KMS-11 (cell line): ENCODE measurements around the gene PPP1R15B.

Experiments
- H2AFZ ChIP-seq: fragments of 200-600 bp; sonication (generic); 2 replicates; pipeline ENCODE4 v1.6.1; 2016; ENCODE audit warnings: antibody characterized with exemption, mixed run types, low read depth
- H3K27ac ChIP-seq: fragments of 200-600 bp; sonication (generic); 2 replicates; pipeline ENCODE4 v1.6.1; 2016; ENCODE audit warnings: mild to moderate bottlenecking, mixed run types
- H3K27me3 ChIP-seq: fragments of 200-600 bp; sonication (generic); 2 replicates; pipeline ENCODE4 v1.6.1; 2017; ENCODE audit warnings: mild to moderate bottlenecking, low read depth, mixed run types, moderate library complexity; ENCODE audit not compliant: insufficient read depth
- H3K36me3 ChIP-seq: fragments of 200-600 bp; sonication (generic); 2 replicates; pipeline ENCODE4 v1.6.1; 2017; ENCODE audit warnings: mild to moderate bottlenecking, mixed run types; ENCODE audit not compliant: insufficient read depth
- H3K4me1 ChIP-seq: fragments of 200-600 bp; sonication (generic); 2 replicates; pipeline ENCODE4 v1.6.1; 2016; ENCODE audit warnings: mild to moderate bottlenecking, low read depth, mixed run types; ENCODE audit not compliant: poor library complexity, severe bottlenecking
- H3K4me2 ChIP-seq: fragments of 200-600 bp; sonication (generic); 2 replicates; pipeline ENCODE4 v1.7.0; 2016; ENCODE audit warnings: mild to moderate bottlenecking, mixed run types
- H3K4me3 ChIP-seq: fragments of 200-600 bp; sonication (generic); IDR thresholded peaks from 2 replicates; pipeline ENCODE4 v1.6.1; 2017; ENCODE audit warnings: low read depth, low read length, mixed read lengths; ENCODE audit not compliant: insufficient read depth
- H3K79me2 ChIP-seq: fragments of 200-600 bp; sonication (generic); 2 replicates; pipeline ENCODE4 v1.6.1; 2016; ENCODE audit warnings: low read depth, mixed run types; ENCODE audit not compliant: insufficient read depth
- H3K9ac ChIP-seq: fragments of 200-600 bp; sonication (generic); 2 replicates; pipeline ENCODE4 v1.6.1; 2016; ENCODE audit warnings: mild to moderate bottlenecking, mixed run types
- H4K20me1 ChIP-seq: fragments of 200-600 bp; sonication (generic); 2 replicates; pipeline ENCODE4 v1.6.1; 2016; ENCODE audit warnings: mild to moderate bottlenecking, mixed run types; ENCODE audit not compliant: insufficient read depth
- CTCF ChIP-seq: fragments of 200-600 bp; sonication (generic); conservative IDR thresholded peaks from 2 replicates; pipeline ENCODE4 v1.6.1; 2017; ENCODE audit warnings: low read depth, mild to moderate bottlenecking, antibody characterized with exemption, low read length, moderate library complexity, mixed read lengths

The PPP1R15B gene

GRCh38 chr1:204446413-204447111 is 34.9 kb upstream of the PPP1R15B start:
- Histone ChIP-seq H3K79me2 (no peaks in the 10 kb centered on the region), H3K36me3 (no peaks in the 10 kb centered on the region), H3K4me2 (no peak overlapping the region), H3K27me3 (no peaks in the 10 kb centered on the region), H3K4me3 (no peak overlapping the region), H2AFZ (no peak overlapping the region), H3K27ac (no peak overlapping the region), H4K20me1 (no peaks in the 10 kb centered on the region), H3K9ac (no peak overlapping the region), H3K4me1 (peaks cover 5% of the 10 kb centered on the region)
- TF ChIP-seq CTCF: peak; percentile 84

- TF ChIP-seq CTCF: no peak
- Histone ChIP-seq H3K79me2 (no peaks in the 10 kb centered on the region), H3K36me3 (no peaks in the 10 kb centered on the region), H3K4me2 (no peak overlapping the region), H3K4me1 (peaks cover 5% of the 10 kb centered on the region), H3K27me3 (no peaks in the 10 kb centered on the region), H4K20me1 (no peaks in the 10 kb centered on the region), H3K9ac (no peak overlapping the region), H2AFZ (no peak overlapping the region), H3K27ac (no peak overlapping the region), H3K4me3 (no peak overlapping the region)
These were observed 34.3 kb upstream of the PPP1R15B start for GRCh38 chr1:204445860-204446412.

GRCh38 chr1:204443871-204444581 is 32.4 kb upstream of the PPP1R15B start:
- H3K4me2 ChIP-seq: no peak overlapping the region
- no peak for TF ChIP-seq CTCF
- no peaks in the 10 kb centered on the region for H3K36me3 ChIP-seq
- H3K4me1 ChIP-seq: peaks cover 5% of the 10 kb centered on the region
- H3K79me2 ChIP-seq: no peaks in the 10 kb centered on the region
- no peak overlapping the region for H3K4me3 ChIP-seq
- no peak overlapping the region for H2AFZ ChIP-seq
- H3K27ac ChIP-seq: no peak overlapping the region
- H4K20me1 ChIP-seq: no peaks in the 10 kb centered on the region
- no peaks in the 10 kb centered on the region for H3K27me3 ChIP-seq
- no peak overlapping the region for H3K9ac ChIP-seq

GRCh38 chr1:204443260-204443619 is 31.6 kb upstream of the PPP1R15B start:
- no peak overlapping the region for H2AFZ ChIP-seq
- H3K79me2 ChIP-seq: no peaks in the 10 kb centered on the region
- H3K4me2 ChIP-seq: no peak overlapping the region
- no peaks in the 10 kb centered on the region for H3K27me3 ChIP-seq
- peaks cover 5% of the 10 kb centered on the region for H3K4me1 ChIP-seq
- TF ChIP-seq CTCF: no peak
- H3K9ac ChIP-seq: no peak overlapping the region
- no peaks in the 10 kb centered on the region for H4K20me1 ChIP-seq
- H3K27ac ChIP-seq: no peak overlapping the region
- H3K36me3 ChIP-seq: no peaks in the 10 kb centered on the region
- no peak overlapping the region for H3K4me3 ChIP-seq
